GM12878 (cell line): ENCODE results near the gene ARHGEF3. TPM values are rescaled to one million over a fixed set of nuclear protein-coding genes. Genes with fewer than 3 reads are reported as not detected.

Experiments used
- ATAC-seq: fragments of 200-7000 bp; cut with Tn5 transposase; 3 replicates; pipeline ENCODE4 v1.9.1; 2020; ENCODE audit warnings: mild to moderate bottlenecking, moderate library complexity
- BruUV-seq: library from RNA; stranded (reverse); fragments of 400-500 nt; replicated peaks from 2 replicates; lab custom pipeline; 2021; lab: Mats Ljungman, UMichigan
- CTCF ChIA-PET: fragments of 300-600 bp; sonication (Branson Sonifier 250); formaldehyde crosslinking; extraction: SDS; loops from one replicate; lab custom pipeline; 2021; ENCODE audit warnings: inconsistent platforms; lab: Yijun Ruan, JAX
- POLR2A ChIA-PET: fragments of 350-600 bp; formaldehyde crosslinking; extraction: SDS; loops from one replicate; lab custom pipeline; 2021; ENCODE audit warnings: inconsistent platforms; lab: Charles Lee
- RAD21 ChIA-PET: fragments of 300-600 bp; sonication (Branson Sonifier 250); formaldehyde crosslinking; loops from one replicate; lab custom pipeline; 2023; ENCODE audit warnings: antibody characterized with exemption; ENCODE audit not compliant: unreplicated experiment; lab: Charles Lee
- SMC1A ChIA-PET: fragments of 300-600 bp; sonication (Branson Sonifier 250); formaldehyde crosslinking; loops from one replicate; lab custom pipeline; 2023; ENCODE audit not compliant: unreplicated experiment, uncharacterized antibody; lab: Charles Lee
- DNase-seq: peaks from one replicate; pipeline ENCODE4 v3.0.0-alpha.2; 2011; ENCODE audit warnings: low read depth, low spot score
- FAIRE-seq: peaks from 3 replicates; lab custom pipeline; 2011; peaks lifted over from hg19 to GRCh38; lab: Jason Lieb, UNC
- H2AFZ ChIP-seq: 2 replicates; pipeline ENCODE4 v1.6.0; 2011; ENCODE audit warnings: low read depth, low read length, control low read depth; ENCODE audit not compliant: control insufficient read depth
- H3K27ac ChIP-seq: 2 replicates; pipeline ENCODE4 v1.5.1; 2011; ENCODE audit warnings: control low read depth; ENCODE audit not compliant: control insufficient read depth, insufficient read depth
- H3K27me3 ChIP-seq, 2 experiments: replicated peaks in 1 of 2; 2 replicates each; pipeline versions ENCODE4 v1.6.0 to v1.6.1; 2011; ENCODE audit warnings: low read length in 1 of 2; ENCODE audit not compliant: control insufficient read depth in 2 of 2, insufficient read depth in 2 of 2
- H3K36me3 ChIP-seq, 2 experiments: 2 replicates each; pipeline ENCODE4 v1.5.1; 2011; ENCODE audit warnings: low read length in 1 of 2; ENCODE audit not compliant: control insufficient read depth in 2 of 2, insufficient read depth in 2 of 2
- H3K4me1 ChIP-seq: 2 replicates; pipeline ENCODE4 v1.6.1; 2011; ENCODE audit warnings: mild to moderate bottlenecking, low read length, moderate library complexity, mixed read lengths; ENCODE audit not compliant: control insufficient read depth, insufficient read depth
- H3K4me2 ChIP-seq: 2 replicates; pipeline ENCODE4 v1.6.0; 2011; ENCODE audit warnings: control low read depth; ENCODE audit not compliant: control insufficient read depth, insufficient read depth
- H3K4me3 ChIP-seq: fragments of 200-600 bp; sonication (generic); 2 replicates; pipeline ENCODE4 v1.5.1; 2016
- H3K79me2 ChIP-seq: 2 replicates; pipeline ENCODE4 v1.6.0; 2011; ENCODE audit warnings: low read length; ENCODE audit not compliant: control insufficient read depth, insufficient read depth
- H3K9ac ChIP-seq: 2 replicates; pipeline ENCODE4 v1.8.0; 2011; ENCODE audit warnings: low read length, control low read depth, mixed read lengths; ENCODE audit not compliant: control insufficient read depth, insufficient read depth
- H3K9me3 ChIP-seq: replicated peaks from 3 replicates; pipeline ENCODE4 v1.5.1; 2011; ENCODE audit warnings: mild to moderate bottlenecking, low read length; ENCODE audit not compliant: control insufficient read depth, insufficient read depth
- H4K20me1 ChIP-seq: 2 replicates; pipeline ENCODE4 v1.6.0; 2011; ENCODE audit not compliant: control insufficient read depth, insufficient read depth
- BACH1 ChIP-seq: fragments of 450-650 bp; IDR thresholded peaks from 2 replicates; pipeline ENCODE4 v1.6.1; 2017; ENCODE audit warnings: mild to moderate bottlenecking, borderline replicate concordance
- BRCA1 ChIP-seq: IDR thresholded peaks from 2 replicates; pipeline ENCODE4 v1.6.1; 2011; ENCODE audit warnings: low read depth, low read length, improper control_type of control experiment
- CBFB ChIP-seq: IDR thresholded peaks from 2 replicates; pipeline ENCODE4 v1.6.1; 2016; ENCODE audit warnings: antibody characterized with exemption, low read depth
- EGR1 ChIP-seq, 2 experiments: IDR thresholded peaks; 1 replicate in 1 of 2; 2 replicates in 1 of 2; pipeline ENCODE4 v1.6.1; 2011 to 2012; ENCODE audit warnings: low read depth in 2 of 2, low read length in 2 of 2, borderline replicate concordance in 1 of 2, mild to moderate bottlenecking in 1 of 2, moderate library complexity in 1 of 2
- EP300 ChIP-seq, 2 experiments: fragments of 150-350 bp in 1 of 2; IDR thresholded peaks; 2 replicates each; pipeline ENCODE4 v1.6.1; 2011 to 2012; ENCODE audit warnings: low read depth in 2 of 2, low read length in 2 of 2, borderline replicate concordance in 1 of 2, improper control_type of control experiment in 1 of 2, inconsistent platforms in 1 of 2; ENCODE audit not compliant: control insufficient read depth in 1 of 2
- FOS ChIP-seq: IDR thresholded peaks from 3 replicates; pipeline ENCODE4 v1.6.1; 2011; ENCODE audit warnings: borderline replicate concordance; ENCODE audit not compliant: insufficient read length; ENCODE audit errors: extremely low read depth
- MEF2B ChIP-seq: fragments of 450-650 bp; IDR thresholded peaks from 2 replicates; pipeline ENCODE4 v1.6.1; 2018; ENCODE audit warnings: mild to moderate bottlenecking, moderate library complexity; ENCODE audit not compliant: partially characterized antibody, poor library complexity, severe bottlenecking
- MTA2 ChIP-seq: fragments of 450-650 bp; IDR thresholded peaks from 2 replicates; pipeline ENCODE4 v1.6.1; 2016; ENCODE audit warnings: low read depth, mild to moderate bottlenecking, moderate library complexity
- RFX5 ChIP-seq: IDR thresholded peaks from 2 replicates; pipeline ENCODE4 v1.6.1; 2011; ENCODE audit warnings: low read depth, low read length, improper control_type of control experiment
- SMC3 ChIP-seq: IDR thresholded peaks from 2 replicates; pipeline ENCODE4 v1.6.1; 2011; ENCODE audit warnings: low read length, improper control_type of control experiment, borderline replicate concordance
- SPI1 ChIP-seq: IDR thresholded peaks from 2 replicates; pipeline ENCODE4 v1.6.1; 2011; ENCODE audit warnings: low read depth, mild to moderate bottlenecking, low read length, moderate library complexity, borderline replicate concordance; ENCODE audit not compliant: insufficient read depth
- YBX1 ChIP-seq: fragments of 450-650 bp; IDR thresholded peaks from 2 replicates; pipeline ENCODE4 v1.6.1; 2016; ENCODE audit warnings: antibody characterized with exemption
- WGBS: methylation state at CpG from one replicate; pipeline ENCODE4 v1.1.6; 2016; ENCODE audit warnings: low lambda C conversion rate; ENCODE audit not compliant: insufficient replicate concordance, insufficient coverage; ENCODE audit errors: missing lambda C conversion rate; 5-methylcytosine and 5-hydroxymethylcytosine counted together
- in situ Hi-C: fragments of 300-500 bp; cut with MboI; formaldehyde crosslinking; loops from 9 replicates; pipeline ENCODE4 v1.14.3; 2018; ENCODE audit warnings: mixed read lengths
- intact Hi-C: fragments of 100-400 bp; cut with micrococcal nuclease; formaldehyde crosslinking; loops from one replicate; pipeline ENCODE4 v1.14.2; 2022; ENCODE audit not compliant: unreplicated experiment
- polyA plus RNA-seq, 11 experiments: library from polyadenylated mRNA; depleted of rRNA in 4 of 11; unstranded in 6 of 11; stranded (reverse) in 5 of 11; fragments of >200 nt; fragmentation: Nextera tagmentation in 4 of 11; fragmentation: Illumina TruSeq in 1 of 11; extraction: Ambion mirVana in 4 of 11; extraction: Trizol in 1 of 11; gene quantifications; 1 replicate in 1 of 11; 2 replicates in 10 of 11; pipeline versions ENCODE4 v1.2.1 to v1.2.3, GENCODE V29; 2011 to 2016; ENCODE audit warnings: inconsistent platforms in 2 of 11, missing spikeins in 2 of 11, low read depth in 1 of 11
- total RNA-seq, 4 experiments: library from RNA; depleted of rRNA in 3 of 4; stranded (reverse); fragments of >200 nt in 3 of 4; fragmentation: Illumina TruSeq in 1 of 4; extraction: Trizol in 1 of 4; gene quantifications; 2 replicates each; pipeline versions ENCODE4 v1.2.1 to v1.2.3, GENCODE V29; 2013 to 2021
- TF ChIP-seq, protein P1 (sequence below): fragments of 450-650 bp; IDR thresholded peaks from 2 replicates; pipeline ENCODE4 v1.6.1; 2016; ENCODE audit warnings: mild to moderate bottlenecking
- TF ChIP-seq, protein P2 (sequence below): IDR thresholded peaks from 2 replicates; pipeline ENCODE4 v1.6.1; 2012; ENCODE audit warnings: low read depth, low read length, improper control_type of control experiment

ARHGEF3 gene
- total and polyA plus RNA-seq, 10 of the 15 experiments (the other 5 are each of a cell fraction or from before 2014, with no cell fraction given) = 21.8 to 78.7 (median 56.2) TPM

DNA sequence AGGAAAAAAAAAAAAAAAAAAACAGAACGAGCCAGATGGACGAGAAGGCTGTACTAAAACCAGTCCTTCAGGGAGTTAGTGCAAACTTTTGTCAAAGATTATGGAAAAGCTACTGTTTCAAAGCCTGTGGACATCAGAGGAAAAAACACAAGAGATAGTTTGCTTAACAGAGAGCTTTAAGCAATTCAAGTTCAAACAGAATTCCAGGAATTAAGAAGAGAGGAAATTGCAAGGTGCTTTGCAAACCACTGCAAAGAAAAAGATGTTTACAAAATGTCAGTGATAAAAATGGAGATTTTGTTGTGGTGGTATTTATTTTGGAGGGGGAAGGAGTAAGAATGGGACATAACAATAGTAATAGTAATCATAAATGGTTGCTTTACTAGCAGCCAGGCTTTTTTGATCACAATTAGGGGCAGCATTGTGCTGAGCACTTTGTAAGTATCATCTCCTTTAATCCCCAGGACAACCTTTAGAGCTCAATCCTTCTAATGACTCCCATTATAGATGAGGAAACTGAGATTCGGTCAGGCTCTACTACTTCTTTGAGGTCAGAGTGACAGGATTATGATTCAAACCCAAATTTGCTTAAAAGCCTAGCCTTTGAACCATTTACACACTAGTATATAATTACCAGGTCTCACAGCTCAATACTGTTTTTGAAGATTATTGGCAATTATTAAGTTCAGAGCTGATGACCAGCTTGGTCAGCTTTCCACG, 22.4 kb upstream of the ARHGEF3 start:
- no peaks in the 10 kb centered on the region for H3K79me2 ChIP-seq
- peaks cover 6% of the 10 kb centered on the region for H3K4me1 ChIP-seq
- no peak overlapping the region for H3K4me3 ChIP-seq
- RAD21 ChIA-PET = interaction anchor here (0.6 to 3.7 kb wide), 12 partner anchors 10 to 164 kb away, joined by 3 to 27 read pairs (median 3); partner anchors contain the start of gene ARHGEF3
- no peak for DNase-seq
- no peaks in the 10 kb centered on the region for H4K20me1 ChIP-seq
- BruUV-seq = no TSS peak
- H3K9me3 ChIP-seq = no peaks in the 10 kb centered on the region
- no peak overlapping the region for H3K9ac ChIP-seq
- in situ Hi-C loops (no loop called here), intact Hi-C loops (no loop called here)
- peak; percentile 81 for ATAC-seq
- SMC1A ChIA-PET = interaction anchor here (0.7 to 4.2 kb wide), 12 partner anchors 10 to 165 kb away, joined by 3 to 40 read pairs (median 4); partner anchors contain the start of gene ARHGEF3
- no peak for FAIRE-seq
- no peak overlapping the region for H3K27ac ChIP-seq
- 6% methylated on average over 4 of the region's 4 CpGs for WGBS
- CTCF ChIA-PET = interaction anchor here (0.7 to 5.1 kb wide), 11 partner anchors 8 to 172 kb away, joined by 3 to 28 read pairs (median 5); no protein-coding TSS in a partner anchor
- H3K27me3 ChIP-seq = no peaks in the 10 kb centered on the region
- H3K36me3 ChIP-seq = no peaks in the 10 kb centered on the region
- POLR2A ChIA-PET = interaction anchor here (0.9 to 1.8 kb wide), 2 partner anchors 24 to 40 kb away, joined by 3 to 5 read pairs; no protein-coding TSS in a partner anchor
- H2AFZ ChIP-seq = no peak overlapping the region
- no peak overlapping the region for H3K4me2 ChIP-seq
- TF ChIP-seq MEF2B (no peak), RFX5 (no peak), EGR1 (IDR thresholded peaks at IDR 0.05; ENCODE audit: borderline replicate concordance in 1 of 2, low read depth in 2 of 2, low read length in 2 of 2) (no peak), CBFB (no peak), YBX1 (no peak), FOS (no peak), EP300 (IDR thresholded peaks at IDR 0.05; ENCODE audit: borderline replicate concordance in 1 of 2, control insufficient read depth in 1 of 2, low read depth in 2 of 2, low read length in 2 of 2) (0 out of 4 replicates have a peak, but pooled peaks of 1 of the 2 experiments have one; percentile 19), SPI1 (no peak), SMC3 (no peak), BACH1 (no peak), BRCA1 (no peak), MTA2 (peak; percentile 78; the same call in 1 of the 2 replicates)
- TF ChIP-seq, protein P1, sequence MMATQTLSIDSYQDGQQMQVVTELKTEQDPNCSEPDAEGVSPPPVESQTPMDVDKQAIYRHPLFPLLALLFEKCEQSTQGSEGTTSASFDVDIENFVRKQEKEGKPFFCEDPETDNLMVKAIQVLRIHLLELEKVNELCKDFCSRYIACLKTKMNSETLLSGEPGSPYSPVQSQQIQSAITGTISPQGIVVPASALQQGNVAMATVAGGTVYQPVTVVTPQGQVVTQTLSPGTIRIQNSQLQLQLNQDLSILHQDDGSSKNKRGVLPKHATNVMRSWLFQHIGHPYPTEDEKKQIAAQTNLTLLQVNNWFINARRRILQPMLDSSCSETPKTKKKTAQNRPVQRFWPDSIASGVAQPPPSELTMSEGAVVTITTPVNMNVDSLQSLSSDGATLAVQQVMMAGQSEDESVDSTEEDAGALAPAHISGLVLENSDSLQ = no peak
- TF ChIP-seq, protein P2, sequence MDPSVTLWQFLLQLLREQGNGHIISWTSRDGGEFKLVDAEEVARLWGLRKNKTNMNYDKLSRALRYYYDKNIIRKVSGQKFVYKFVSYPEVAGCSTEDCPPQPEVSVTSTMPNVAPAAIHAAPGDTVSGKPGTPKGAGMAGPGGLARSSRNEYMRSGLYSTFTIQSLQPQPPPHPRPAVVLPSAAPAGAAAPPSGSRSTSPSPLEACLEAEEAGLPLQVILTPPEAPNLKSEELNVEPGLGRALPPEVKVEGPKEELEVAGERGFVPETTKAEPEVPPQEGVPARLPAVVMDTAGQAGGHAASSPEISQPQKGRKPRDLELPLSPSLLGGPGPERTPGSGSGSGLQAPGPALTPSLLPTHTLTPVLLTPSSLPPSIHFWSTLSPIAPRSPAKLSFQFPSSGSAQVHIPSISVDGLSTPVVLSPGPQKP = no peak
